Activated naive CD4-positive, alpha-beta T cell treated with anti-CD3 and anti-CD28 coated beads, Interleukin-2, amount 10 ng/mL, durations not matched to agents 5 hours and 36 hours (primary cell): Measurements from ENCODE around the gene XXYLT1. TPM values are rescaled to one million over a fixed set of nuclear protein-coding genes. Genes with fewer than 3 reads are reported as not detected.

Experiments
- microRNA-seq: library from miRNA; unstranded; fragments of <30 nt; microRNA quantifications from one replicate; pipeline ENCODE4 v1.2.0, GENCODE V29; 2022; ENCODE audit warnings: borderline microRNAs expressed, borderline replicate concordance
- total RNA-seq, 2 experiments: library from RNA; stranded (reverse); gene quantifications; one replicate each; pipeline ENCODE4 v1.2.3, GENCODE V29; 2021

XXYLT1 gene
- 1 to 10 TPM; 6.4 to 7.0 TPM for total RNA-seq

DNA sequence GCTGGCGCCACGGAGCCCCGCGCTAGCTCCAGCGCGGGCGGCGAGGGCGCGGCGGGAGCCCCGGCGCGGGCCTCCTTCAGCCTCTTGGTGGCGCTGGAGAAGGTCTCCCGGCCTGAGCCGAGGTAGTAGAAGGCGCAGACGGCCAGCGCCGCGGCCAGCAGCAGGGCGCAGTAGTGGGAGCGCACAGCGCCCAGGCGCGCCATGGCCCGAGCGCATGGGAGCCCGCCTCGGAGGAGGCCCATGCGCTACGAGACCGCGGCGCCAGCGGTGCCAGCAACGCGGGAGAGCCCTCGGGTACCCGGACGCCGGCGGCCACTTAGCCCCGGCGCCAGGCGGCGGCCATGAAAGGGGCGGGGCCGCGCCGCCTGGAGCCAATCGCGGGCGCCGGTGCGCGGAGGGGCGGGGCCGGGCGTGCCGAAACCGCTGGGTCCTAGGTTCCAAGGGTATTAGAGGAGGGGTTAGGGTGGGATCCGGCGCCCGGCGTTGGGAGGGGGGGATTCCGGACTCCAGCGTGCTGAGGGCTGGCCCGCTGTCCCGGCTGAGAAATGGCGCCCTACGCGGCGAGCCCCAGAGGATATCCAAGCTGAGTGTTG, at the start of gene XXYLT1:
XXYLT1 (minus strand) TSS at position 343 of the 593 bp plus-strand sequence; CDS start at position 242, 101 bp downstream.

Small RNA genes within 50 kb of the gene (microRNA-seq; reads per million reads assigned to microRNA genes)
- 0.63 reads per million for gene MIR3137

Other genes with a start within 250 kb of the XXYLT1 start
- 10 to 100 TPM; 65.2 to 66.0 TPM for gene ACAP2, start 171.9 kb upstream of the XXYLT1 start, total RNA-seq